ENCODE results near the gene SNAPC4. TPM values are rescaled to one million over a fixed set of nuclear protein-coding genes. Genes with fewer than 3 reads are reported as not detected.

Gene SNAPC4
- polyA plus RNA-seq, 1 of the 3 experiments (the other 2 are of a cell fraction) = 9.2 TPM

DNA sequence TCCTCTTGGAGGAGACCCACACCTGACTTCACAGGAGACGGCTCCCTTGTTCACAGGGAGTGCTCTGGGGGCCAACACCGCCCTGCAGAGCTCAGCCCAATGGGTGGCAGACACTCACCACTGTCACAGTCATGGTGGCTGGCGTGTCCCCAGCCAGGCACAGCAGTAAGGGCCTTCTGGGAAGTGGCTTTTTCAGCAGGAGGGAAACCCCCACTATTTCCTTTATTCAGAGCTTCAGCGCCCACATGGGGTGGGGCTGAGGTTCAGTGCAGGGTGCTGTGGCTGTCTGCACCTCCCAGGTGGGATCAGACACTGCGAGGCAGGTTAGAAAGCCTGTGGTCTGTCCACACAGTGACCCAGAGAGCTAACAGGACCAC, 3.6 kb upstream of the SNAPC4 start:
- 98% methylated on average over 4 of the region's 5 CpGs for WGBS (ENCODE audit: low lambda C conversion rate)
- H3K27ac ChIP-seq (ENCODE audit: low read depth in 2 of 2, low read length in 1 of 2) = no peak overlapping the region
- ChIA-PET POLR2A (no interaction called here), CTCF (no interaction called here)
- H3K9me2 ChIP-seq = no peaks in the 10 kb centered on the region
- peaks cover 19% of the 10 kb centered on the region for H3F3A ChIP-seq (replicated peaks; ENCODE audit: insufficient read depth)
- no peak for DNase-seq
- peaks cover 4% of the 10 kb centered on the region; the same call in 1 of the 2 replicates for H4K20me1 ChIP-seq (ENCODE audit: insufficient read depth)
- H2AFZ ChIP-seq (ENCODE audit: low read depth) = no peak overlapping the region
- H3K9ac ChIP-seq = no peak overlapping the region
- H3K4me2 ChIP-seq = no peak overlapping the region
- TF ChIP-seq MEF2A (IDR thresholded peaks at IDR 0.05; ENCODE audit: borderline replicate concordance, low read depth) = no peak
- TF ChIP-seq, protein P1, sequence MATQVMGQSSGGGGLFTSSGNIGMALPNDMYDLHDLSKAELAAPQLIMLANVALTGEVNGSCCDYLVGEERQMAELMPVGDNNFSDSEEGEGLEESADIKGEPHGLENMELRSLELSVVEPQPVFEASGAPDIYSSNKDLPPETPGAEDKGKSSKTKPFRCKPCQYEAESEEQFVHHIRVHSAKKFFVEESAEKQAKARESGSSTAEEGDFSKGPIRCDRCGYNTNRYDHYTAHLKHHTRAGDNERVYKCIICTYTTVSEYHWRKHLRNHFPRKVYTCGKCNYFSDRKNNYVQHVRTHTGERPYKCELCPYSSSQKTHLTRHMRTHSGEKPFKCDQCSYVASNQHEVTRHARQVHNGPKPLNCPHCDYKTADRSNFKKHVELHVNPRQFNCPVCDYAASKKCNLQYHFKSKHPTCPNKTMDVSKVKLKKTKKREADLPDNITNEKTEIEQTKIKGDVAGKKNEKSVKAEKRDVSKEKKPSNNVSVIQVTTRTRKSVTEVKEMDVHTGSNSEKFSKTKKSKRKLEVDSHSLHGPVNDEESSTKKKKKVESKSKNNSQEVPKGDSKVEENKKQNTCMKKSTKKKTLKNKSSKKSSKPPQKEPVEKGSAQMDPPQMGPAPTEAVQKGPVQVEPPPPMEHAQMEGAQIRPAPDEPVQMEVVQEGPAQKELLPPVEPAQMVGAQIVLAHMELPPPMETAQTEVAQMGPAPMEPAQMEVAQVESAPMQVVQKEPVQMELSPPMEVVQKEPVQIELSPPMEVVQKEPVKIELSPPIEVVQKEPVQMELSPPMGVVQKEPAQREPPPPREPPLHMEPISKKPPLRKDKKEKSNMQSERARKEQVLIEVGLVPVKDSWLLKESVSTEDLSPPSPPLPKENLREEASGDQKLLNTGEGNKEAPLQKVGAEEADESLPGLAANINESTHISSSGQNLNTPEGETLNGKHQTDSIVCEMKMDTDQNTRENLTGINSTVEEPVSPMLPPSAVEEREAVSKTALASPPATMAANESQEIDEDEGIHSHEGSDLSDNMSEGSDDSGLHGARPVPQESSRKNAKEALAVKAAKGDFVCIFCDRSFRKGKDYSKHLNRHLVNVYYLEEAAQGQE (IDR thresholded peaks at IDR 0.05; ENCODE audit: low read depth, low read length) = no peak
- TF ChIP-seq CHD2 (IDR thresholded peaks at IDR 0.05; ENCODE audit: low read length, partially characterized antibody) = no peak
- TF ChIP-seq, protein P2, sequence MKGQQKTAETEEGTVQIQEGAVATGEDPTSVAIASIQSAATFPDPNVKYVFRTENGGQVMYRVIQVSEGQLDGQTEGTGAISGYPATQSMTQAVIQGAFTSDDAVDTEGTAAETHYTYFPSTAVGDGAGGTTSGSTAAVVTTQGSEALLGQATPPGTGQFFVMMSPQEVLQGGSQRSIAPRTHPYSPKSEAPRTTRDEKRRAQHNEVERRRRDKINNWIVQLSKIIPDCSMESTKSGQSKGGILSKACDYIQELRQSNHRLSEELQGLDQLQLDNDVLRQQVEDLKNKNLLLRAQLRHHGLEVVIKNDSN (IDR thresholded peaks at IDR 0.05; ENCODE audit: borderline replicate concordance, low read depth) = no peak
- no peak for TF ChIP-seq NRF1 (IDR thresholded peaks at IDR 0.05; ENCODE audit: low read depth, low read length)
- TF ChIP-seq NFIC (IDR thresholded peaks at IDR 0.05; ENCODE audit: borderline replicate concordance) = no peak
- no peak for TF ChIP-seq POLR2AphosphoS5 (IDR thresholded peaks at IDR 0.05; ENCODE audit: low read depth, low read length)
- TF ChIP-seq MXI1 (IDR thresholded peaks at IDR 0.05; ENCODE audit: low read depth, low read length) = no peak
- TF ChIP-seq FOXM1 (IDR thresholded peaks at IDR 0.05; ENCODE audit: low read depth) = no peak
- TF ChIP-seq EZH2phosphoT487 (IDR thresholded peaks at IDR 0.05; ENCODE audit: borderline replicate concordance, low read depth) = no peak
- TF ChIP-seq YY1 (IDR thresholded peaks at IDR 0.05; ENCODE audit: low read depth) = no peak
- TF ChIP-seq, protein P3, sequence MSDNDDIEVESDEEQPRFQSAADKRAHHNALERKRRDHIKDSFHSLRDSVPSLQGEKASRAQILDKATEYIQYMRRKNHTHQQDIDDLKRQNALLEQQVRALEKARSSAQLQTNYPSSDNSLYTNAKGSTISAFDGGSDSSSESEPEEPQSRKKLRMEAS (IDR thresholded peaks at IDR 0.05; ENCODE audit: low read depth) = no peak
- TF ChIP-seq, protein P4, sequence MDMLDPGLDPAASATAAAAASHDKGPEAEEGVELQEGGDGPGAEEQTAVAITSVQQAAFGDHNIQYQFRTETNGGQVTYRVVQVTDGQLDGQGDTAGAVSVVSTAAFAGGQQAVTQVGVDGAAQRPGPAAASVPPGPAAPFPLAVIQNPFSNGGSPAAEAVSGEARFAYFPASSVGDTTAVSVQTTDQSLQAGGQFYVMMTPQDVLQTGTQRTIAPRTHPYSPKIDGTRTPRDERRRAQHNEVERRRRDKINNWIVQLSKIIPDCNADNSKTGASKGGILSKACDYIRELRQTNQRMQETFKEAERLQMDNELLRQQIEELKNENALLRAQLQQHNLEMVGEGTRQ (IDR thresholded peaks at IDR 0.05; ENCODE audit: borderline replicate concordance, low read depth, low read length) = no peak
- TF ChIP-seq, protein P5, sequence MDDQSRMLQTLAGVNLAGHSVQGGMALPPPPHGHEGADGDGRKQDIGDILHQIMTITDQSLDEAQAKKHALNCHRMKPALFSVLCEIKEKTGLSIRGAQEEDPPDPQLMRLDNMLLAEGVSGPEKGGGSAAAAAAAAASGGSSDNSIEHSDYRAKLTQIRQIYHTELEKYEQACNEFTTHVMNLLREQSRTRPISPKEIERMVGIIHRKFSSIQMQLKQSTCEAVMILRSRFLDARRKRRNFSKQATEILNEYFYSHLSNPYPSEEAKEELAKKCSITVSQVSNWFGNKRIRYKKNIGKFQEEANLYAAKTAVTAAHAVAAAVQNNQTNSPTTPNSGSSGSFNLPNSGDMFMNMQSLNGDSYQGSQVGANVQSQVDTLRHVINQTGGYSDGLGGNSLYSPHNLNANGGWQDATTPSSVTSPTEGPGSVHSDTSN (IDR thresholded peaks at IDR 0.05) = no peak
- TF ChIP-seq JUND (IDR thresholded peaks at IDR 0.05) = no peak
- no peak for TF ChIP-seq RCOR1 (IDR thresholded peaks at IDR 0.05; ENCODE audit: low read length)
- TF ChIP-seq, protein P6, sequence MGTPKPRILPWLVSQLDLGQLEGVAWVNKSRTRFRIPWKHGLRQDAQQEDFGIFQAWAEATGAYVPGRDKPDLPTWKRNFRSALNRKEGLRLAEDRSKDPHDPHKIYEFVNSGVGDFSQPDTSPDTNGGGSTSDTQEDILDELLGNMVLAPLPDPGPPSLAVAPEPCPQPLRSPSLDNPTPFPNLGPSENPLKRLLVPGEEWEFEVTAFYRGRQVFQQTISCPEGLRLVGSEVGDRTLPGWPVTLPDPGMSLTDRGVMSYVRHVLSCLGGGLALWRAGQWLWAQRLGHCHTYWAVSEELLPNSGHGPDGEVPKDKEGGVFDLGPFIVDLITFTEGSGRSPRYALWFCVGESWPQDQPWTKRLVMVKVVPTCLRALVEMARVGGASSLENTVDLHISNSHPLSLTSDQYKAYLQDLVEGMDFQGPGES (IDR thresholded peaks at IDR 0.05; ENCODE audit: low read depth, low read length) = no peak
- no peak for TF ChIP-seq RAD21 (IDR thresholded peaks at IDR 0.05; ENCODE audit: low read length)
- no peak for TF ChIP-seq SIN3A (IDR thresholded peaks at IDR 0.05; ENCODE audit: borderline replicate concordance, low read depth, low read length)
- TF ChIP-seq ELF1 (IDR thresholded peaks at IDR 0.05) = no peak
- peaks cover 3 to 14% of the 10 kb centered on the region in 2 experiments; a peak in 2 of 4 replicates for H3K4me1 ChIP-seq (ENCODE audit: control insufficient read depth in 1 of 2, insufficient read depth in 2 of 2, low read depth in 1 of 2, low read length in 1 of 2)
- peaks cover 13 to 62% of the 10 kb centered on the region in 2 experiments for H3K36me3 ChIP-seq (replicated peaks in 1 of 2; ENCODE audit: control insufficient read depth in 1 of 2, insufficient read depth in 2 of 2, low read length in 1 of 2)
- no peak overlapping the region for H3K4me3 ChIP-seq (ENCODE audit: low read depth in 2 of 2, low read length in 1 of 2)
- H3K9me3 ChIP-seq = no peaks in the 10 kb centered on the region
- peaks cover 20% of the 10 kb centered on the region for H3K79me2 ChIP-seq (ENCODE audit: insufficient read depth)
- H3K27me3 ChIP-seq (ENCODE audit: insufficient read depth) = no peaks in the 10 kb centered on the region
